ENCODE data around the gene ARHGAP29.

Gene ARHGAP29

GRCh38 chr1:94274561-94274960, 37.2 kb upstream of the ARHGAP29 start (continued):
- no peak for TF ChIP-seq ZBTB10 (tag by site-specific recombination; IDR thresholded peaks at IDR 0.05)

- Histone ChIP-seq H3K4me1 (ENCODE audit: control insufficient read depth, insufficient read depth, low read length) (no peaks in the 10 kb centered on the region), H3K27ac (ENCODE audit: extremely low read depth, low read depth, low read length) (no peak overlapping the region), H3K36me3 (ENCODE audit: control insufficient read depth in 2 of 2, insufficient read depth in 1 of 2, low read length in 2 of 2) (no peaks in the 10 kb centered on the region), H3K9me3 (ENCODE audit: control insufficient read depth, insufficient read depth, low read depth, low read length) (no peaks in the 10 kb centered on the region), H3K4me3 (ENCODE audit: low read depth, low read length) (no peak overlapping the region)
- ChIA-PET POLR2A (no interaction called here), CTCF (no interaction called here)
- no peak for TF ChIP-seq ZNF561 (tag by site-specific recombination; IDR thresholded peaks at IDR 0.05; ENCODE audit: borderline replicate concordance)
- no peak for TF ChIP-seq ZNF514 (tag by site-specific recombination; IDR thresholded peaks at IDR 0.05)
- TF ChIP-seq ZNF112 (tag by site-specific recombination; IDR thresholded peaks at IDR 0.05), result no peak
- TF ChIP-seq ZNF394 (tag by site-specific recombination; IDR thresholded peaks at IDR 0.05; ENCODE audit: borderline replicate concordance), result no peak
Observed at GRCh38 chr1:94273111-94273510, 35.7 kb upstream of the ARHGAP29 start.

- Histone ChIP-seq H3K4me3 (ENCODE audit: low read depth, low read length) (no peak overlapping the region), H3K9me3 (ENCODE audit: control insufficient read depth, insufficient read depth, low read depth, low read length) (no peaks in the 10 kb centered on the region), H3K4me1 (ENCODE audit: control insufficient read depth, insufficient read depth, low read length) (no peaks in the 10 kb centered on the region), H3K27ac (ENCODE audit: extremely low read depth, low read depth, low read length) (no peak overlapping the region), H3K36me3 (ENCODE audit: control insufficient read depth in 2 of 2, insufficient read depth in 1 of 2, low read length in 2 of 2) (no peaks in the 10 kb centered on the region)
- TF ChIP-seq ZNF280C (tag by site-specific recombination; IDR thresholded peaks at IDR 0.05), result no peak
- no peak for TF ChIP-seq ZNF658 (tag by site-specific recombination; IDR thresholded peaks at IDR 0.05)
- no peak for TF ChIP-seq ZNF37A (tag by site-specific recombination; IDR thresholded peaks at IDR 0.05)
- no peak for TF ChIP-seq ZNF214 (tag by site-specific recombination; IDR thresholded peaks at IDR 0.05; ENCODE audit: borderline replicate concordance)
- TF ChIP-seq BCL11B (tag by site-specific recombination; IDR thresholded peaks at IDR 0.05; ENCODE audit: low read depth), result no peak
- TF ChIP-seq ZNF157 (tag by site-specific recombination; IDR thresholded peaks at IDR 0.05), result no peak
- TF ChIP-seq ZNF560 (tag by site-specific recombination; IDR thresholded peaks at IDR 0.05; ENCODE audit: borderline replicate concordance), result no peak
- TF ChIP-seq ZNF776 (tag by site-specific recombination; IDR thresholded peaks at IDR 0.05; ENCODE audit: borderline replicate concordance), result no peak
- CTCF ChIA-PET, result no interaction called here
- POLR2A ChIA-PET, result no interaction called here
Observed at GRCh38 chr1:94272388-94272787, 35.0 kb upstream of the ARHGAP29 start.

GRCh38 chr1:94271373-94271772, 34.0 kb upstream of the ARHGAP29 start:
- CTCF ChIA-PET, result interaction anchor here (1.8 kb wide), 1 partner anchor 64 kb away, joined by 7 read pairs; no protein-coding TSS in a partner anchor
- POLR2A ChIA-PET, result no interaction called here
- Histone ChIP-seq H3K9me3 (ENCODE audit: control insufficient read depth, insufficient read depth, low read depth, low read length) (no peaks in the 10 kb centered on the region), H3K4me1 (ENCODE audit: control insufficient read depth, insufficient read depth, low read length) (no peaks in the 10 kb centered on the region), H3K36me3 (ENCODE audit: control insufficient read depth in 2 of 2, insufficient read depth in 1 of 2, low read length in 2 of 2) (no peaks in the 10 kb centered on the region), H3K4me3 (ENCODE audit: low read depth, low read length) (no peak overlapping the region), H3K27ac (ENCODE audit: extremely low read depth, low read depth, low read length) (no peak overlapping the region)
- TF ChIP-seq ZNF707 (tag by site-specific recombination; IDR thresholded peaks at IDR 0.05) (no peak), ZBTB49 (tag by site-specific recombination; IDR thresholded peaks at IDR 0.05; ENCODE audit: low read depth) (no peak), SCRT1 (tag by site-specific recombination; IDR thresholded peaks at IDR 0.05; ENCODE audit: borderline replicate concordance) (no peak), EGR2 (tag by site-specific recombination; IDR thresholded peaks at IDR 0.05; ENCODE audit: low read depth) (no peak), ZNF302 (tag by site-specific recombination; IDR thresholded peaks at IDR 0.05; ENCODE audit: low read depth) (no peak), ZFP37 (tag by site-specific recombination; IDR thresholded peaks at IDR 0.05) (no peak), ZBTB26 (tag by site-specific recombination; optimal IDR thresholded peaks at IDR 0.05) (no peak), ZNF639 (tag by site-specific recombination; IDR thresholded peaks at IDR 0.05) (no peak)

Data from HEK293 (cell line).